ENCODE results near the gene ETFA. TPM values are rescaled to one million over a fixed set of nuclear protein-coding genes. Genes with fewer than 3 reads are reported as not detected.

Gene ETFA
- total and polyA plus RNA-seq, 9 of the 15 experiments (the other 6 are each of a cell fraction or from before 2014, with no cell fraction given) = 130 to 543 (median 232) TPM

DNA sequence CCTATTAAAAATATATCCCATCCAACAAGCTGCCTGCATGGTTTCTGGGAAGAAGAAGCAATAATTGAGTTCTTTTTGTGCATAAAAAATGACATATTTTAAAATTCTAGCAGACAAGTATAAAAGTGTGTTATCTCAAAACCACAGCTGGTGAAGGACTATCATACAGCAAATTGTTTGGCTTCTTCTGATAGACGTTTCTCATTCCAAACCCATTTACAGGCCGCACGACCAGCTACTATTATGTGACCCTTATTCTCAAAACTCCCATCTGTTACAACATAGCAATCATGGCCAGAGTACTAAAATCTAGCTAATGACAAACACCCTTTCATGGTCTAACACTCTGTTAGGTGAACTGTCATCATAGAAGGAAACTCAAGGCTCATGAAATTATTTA, 21.7 kb downstream of the ETFA start (continued):
- TF ChIP-seq BCLAF1 (IDR thresholded peaks at IDR 0.05; ENCODE audit: borderline replicate concordance in 1 of 2, control insufficient read depth in 1 of 2, low read depth in 2 of 2, low read length in 1 of 2) (no peak), KLF13 (tag; IDR thresholded peaks at IDR 0.05; ENCODE audit: borderline replicate concordance, low read depth) (no peak), ZNF318 (IDR thresholded peaks at IDR 0.05; ENCODE audit: borderline replicate concordance in 1 of 2, low read depth in 1 of 2) (no peak), ARID1B (IDR thresholded peaks at IDR 0.05) (peak; percentile 67)
